HAP-1 (cell line): ENCODE data around the gene ULBP2.
"Not testable (repeated sequence)": the region's sequence is repeated elsewhere in the genome, so short reads cannot be mapped to it uniquely, and the experiment has no call there.

Experiments
- DNase-seq, 2 experiments: peaks; one replicate each; pipeline ENCODE4 v3.0.0-alpha.2; 2016 to 2020; ENCODE audit warnings: low spot score in 2 of 2
- H3K27me3 ChIP-seq: fragments of 250-450 bp; sonication (Bioruptor Pico); 2 replicates; pipeline ENCODE4 v1.5.1; 2020; ENCODE audit warnings: low read depth, mild to moderate bottlenecking, moderate library complexity
- H3K36me3 ChIP-seq: fragments of 250-450 bp; sonication (Bioruptor Pico); replicated peaks from 2 replicates; pipeline ENCODE4 v1.5.1; 2020; ENCODE audit warnings: mild to moderate bottlenecking
- H3K4me1 ChIP-seq: fragments of 250-450 bp; sonication (Bioruptor Pico); 2 replicates; pipeline ENCODE4 v1.5.1; 2020; ENCODE audit warnings: mild to moderate bottlenecking
- H3K4me3 ChIP-seq: fragments of 250-450 bp; sonication (Bioruptor Pico); 2 replicates; pipeline ENCODE4 v1.5.1; 2020; ENCODE audit warnings: mild to moderate bottlenecking, moderate library complexity
- H3K9me3 ChIP-seq: fragments of 250-450 bp; sonication (Bioruptor Pico); 2 replicates; pipeline ENCODE4 v1.5.1; 2020; ENCODE audit warnings: mild to moderate bottlenecking, moderate library complexity
- in situ Hi-C: fragments of 300-500 bp; cut with MboI; formaldehyde crosslinking; loops from 3 replicates; pipeline ENCODE4 v1.14.3; 2020; ENCODE audit warnings: low sequenced_read_pairs, inconsistent platforms, mixed read lengths

The ULBP2 gene

GRCh38 chr6:149915970-149916865 lies 25.6 kb upstream of the ULBP2 start:
- Histone ChIP-seq H3K27me3 (no peaks in the 10 kb centered on the region), H3K4me1 (no peaks in the 10 kb centered on the region), H3K36me3 (no peaks in the 10 kb centered on the region), H3K4me3 (no peak overlapping the region), H3K9me3 (no peaks in the 10 kb centered on the region)
- in situ Hi-C loops, result loop anchor here (25.0 kb wide), 1 partner anchor 854 kb away; no protein-coding TSS in a partner anchor
- no peak for DNase-seq

- no peaks in the 10 kb centered on the region for H3K27me3 ChIP-seq
- no peaks in the 10 kb centered on the region for H3K4me1 ChIP-seq
- H3K4me3 ChIP-seq, result no peak overlapping the region
Observed at GRCh38 chr6:149917679-149918078, 24.1 kb upstream of the ULBP2 start.

GRCh38 chr6:149918151-149918905 lies 23.5 kb upstream of the ULBP2 start:
- no peaks in the 10 kb centered on the region; the same call in 1 of the 2 replicates for H3K4me1 ChIP-seq
- in situ Hi-C loops, result loop anchor here (25.0 kb wide), 1 partner anchor 856 kb away; no protein-coding TSS in a partner anchor
- no peaks in the 10 kb centered on the region for H3K27me3 ChIP-seq
- H3K4me3 ChIP-seq, result no peak overlapping the region
- H3K9me3 ChIP-seq, result no peaks in the 10 kb centered on the region
- no peaks in the 10 kb centered on the region for H3K36me3 ChIP-seq
- DNase-seq, result no peak

More at GRCh38 chr6:149917679-149918078, 24.1 kb upstream of the ULBP2 start:
- Histone ChIP-seq H3K9me3 (no peaks in the 10 kb centered on the region), H3K36me3 (no peaks in the 10 kb centered on the region)
- no peak for DNase-seq
- in situ Hi-C loops, result loop anchor here (25.0 kb wide), 1 partner anchor 855 kb away; no protein-coding TSS in a partner anchor

- H3K4me3 ChIP-seq, H3K4me1 ChIP-seq, H3K9me3 ChIP-seq, DNase-seq, H3K36me3 ChIP-seq, H3K27me3 ChIP-seq: not testable (repeated sequence)
- in situ Hi-C loops, result loop anchor here (25.0 kb wide), 1 partner anchor 857 kb away; no protein-coding TSS in a partner anchor
Observed at GRCh38 chr6:149919126-149919833, 22.5 kb upstream of the ULBP2 start.

DNA sequence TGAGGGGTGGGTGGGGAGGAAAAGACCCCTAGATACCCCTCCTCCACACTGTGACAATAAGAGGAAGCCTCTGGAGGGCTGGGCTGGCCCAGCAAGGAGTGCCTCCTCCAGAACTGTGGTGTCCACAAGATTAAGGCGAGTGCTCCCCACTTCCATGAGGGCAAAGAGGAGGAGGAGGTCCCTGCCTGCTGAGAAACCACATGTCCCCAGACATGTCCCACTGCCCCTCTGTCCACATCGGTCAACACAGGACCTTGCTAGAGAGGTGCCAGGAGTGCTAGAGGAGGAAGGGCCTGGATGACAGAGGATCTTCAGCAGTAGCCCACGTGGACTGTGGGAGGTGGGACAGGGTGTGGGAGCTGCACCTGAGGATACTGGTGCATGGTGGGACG lies 22.0 kb upstream of the ULBP2 start:
- in situ Hi-C loops, result loop anchor here (10.0 to 25.0 kb wide), 2 partner anchors 205 to 858 kb away; partner anchors contain the start of gene LATS1
- no peaks in the 10 kb centered on the region for H3K27me3 ChIP-seq

DNA sequence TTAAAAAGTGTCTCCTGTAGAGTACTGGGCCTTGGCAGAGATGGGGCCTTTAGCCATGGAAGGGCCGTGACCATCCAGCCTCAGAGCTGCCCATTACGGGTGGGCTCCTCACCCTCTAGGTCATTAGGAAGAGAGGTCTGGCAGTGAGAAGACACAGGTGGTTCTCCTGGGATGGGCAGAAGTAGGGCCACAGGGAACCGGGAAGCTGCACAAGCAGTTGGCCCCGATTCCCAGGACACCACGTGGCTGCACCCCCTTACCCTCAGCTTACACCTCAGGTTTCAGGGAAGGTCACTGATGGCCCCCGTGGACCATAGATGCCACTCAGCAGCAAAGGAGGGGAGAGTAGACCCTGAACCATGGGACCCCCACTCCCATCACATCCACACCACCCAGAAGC lies 20.5 kb upstream of the ULBP2 start:
- H3K27me3 ChIP-seq, result no peaks in the 10 kb centered on the region
- DNase-seq, result no peak
- no peak overlapping the region for H3K4me3 ChIP-seq
- in situ Hi-C loops, result loop anchor here (10.0 to 25.0 kb wide), 2 partner anchors 207 to 859 kb away; partner anchors contain the start of gene LATS1
- H3K36me3 ChIP-seq, result no peaks in the 10 kb centered on the region
- H3K9me3 ChIP-seq, result no peaks in the 10 kb centered on the region
- H3K4me1 ChIP-seq, result no peaks in the 10 kb centered on the region; the same call in 1 of the 2 replicates

More for the DNA sequence above, 22.0 kb upstream of the ULBP2 start:
- no peaks in the 10 kb centered on the region; the same call in 1 of the 2 replicates for H3K4me1 ChIP-seq
- H3K36me3 ChIP-seq, result no peaks in the 10 kb centered on the region
- no peak for DNase-seq
- no peak overlapping the region for H3K4me3 ChIP-seq
- H3K9me3 ChIP-seq, result no peaks in the 10 kb centered on the region

GRCh38 chr6:149922091-149922490 lies 19.7 kb upstream of the ULBP2 start:
- not testable (repeated sequence) for H3K4me1 ChIP-seq, H3K27me3 ChIP-seq, H3K9me3 ChIP-seq, H3K36me3 ChIP-seq, H3K4me3 ChIP-seq, DNase-seq
- in situ Hi-C loops, result loop anchor here (10.0 to 25.0 kb wide), 2 partner anchors 207 to 860 kb away; partner anchors contain the start of gene LATS1

DNA sequence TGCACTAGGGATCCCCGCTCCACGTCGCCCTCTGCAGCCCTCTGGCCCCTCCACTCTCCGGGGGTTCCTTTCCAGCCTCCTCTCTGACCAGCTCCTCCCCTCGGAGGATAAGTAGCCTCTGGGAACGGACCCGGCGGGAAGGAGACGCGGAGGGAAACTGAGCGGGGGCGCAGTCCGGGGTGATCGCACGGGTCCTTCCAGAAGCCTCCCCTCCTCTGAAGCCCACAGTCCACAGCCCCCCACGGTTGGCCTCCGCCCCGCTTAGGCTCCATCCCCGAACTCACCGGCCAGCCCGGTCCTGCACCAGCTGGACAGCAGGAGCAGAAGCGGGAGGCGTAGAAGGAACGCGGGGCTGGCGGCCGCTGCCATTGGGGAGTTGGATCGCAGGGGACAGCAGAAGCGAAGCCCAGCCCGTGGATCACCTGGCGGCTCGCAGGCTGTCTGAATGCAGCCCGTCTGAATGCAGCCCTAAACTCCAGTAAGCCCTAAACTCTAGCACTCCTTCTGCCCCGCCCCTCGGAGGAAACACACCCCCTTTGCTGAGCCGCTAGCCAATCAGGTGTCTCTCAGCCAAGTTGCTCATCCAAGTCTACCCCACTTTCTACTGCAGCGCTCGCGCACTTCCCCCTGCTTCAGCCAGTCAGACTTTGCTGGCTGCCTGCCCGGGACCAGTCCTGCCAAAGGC lies 19.0 kb upstream of the ULBP2 start, which contains the start of gene RAET1G:
RAET1G (minus strand) TSS at position 480 of the 685 bp plus-strand sequence; CDS start at position 369, 111 bp downstream.
- Histone ChIP-seq H3K4me3 (peak within 1 kb of the TSS; percentile 43), H3K9me3 (no peaks in the 10 kb centered on the region), H3K4me1 (no peaks in the 10 kb centered on the region; the same call in 1 of the 2 replicates), H3K27me3 (no peaks in the 10 kb centered on the region), H3K36me3 (no peaks in the 10 kb centered on the region)
- peak; percentile 94 to 96 for DNase-seq
- in situ Hi-C loops, result loop anchor here (10.0 to 25.0 kb wide), 2 partner anchors 208 to 860 kb away; partner anchors contain the start of gene LATS1

GRCh38 chr6:149923327-149923986 lies 18.4 kb upstream of the ULBP2 start:
- no peaks in the 10 kb centered on the region; the same call in 1 of the 2 replicates for H3K27me3 ChIP-seq
- H3K36me3 ChIP-seq, result no peaks in the 10 kb centered on the region
- DNase-seq, result no peak
- H3K4me3 ChIP-seq, result peak overlapping the region; percentile 43
- H3K4me1 ChIP-seq, result no peaks in the 10 kb centered on the region; the same call in 1 of the 2 replicates
- in situ Hi-C loops, result loop anchor here (10.0 to 25.0 kb wide), 2 partner anchors 209 to 861 kb away; partner anchors contain the start of gene LATS1
- no peaks in the 10 kb centered on the region for H3K9me3 ChIP-seq

DNA sequence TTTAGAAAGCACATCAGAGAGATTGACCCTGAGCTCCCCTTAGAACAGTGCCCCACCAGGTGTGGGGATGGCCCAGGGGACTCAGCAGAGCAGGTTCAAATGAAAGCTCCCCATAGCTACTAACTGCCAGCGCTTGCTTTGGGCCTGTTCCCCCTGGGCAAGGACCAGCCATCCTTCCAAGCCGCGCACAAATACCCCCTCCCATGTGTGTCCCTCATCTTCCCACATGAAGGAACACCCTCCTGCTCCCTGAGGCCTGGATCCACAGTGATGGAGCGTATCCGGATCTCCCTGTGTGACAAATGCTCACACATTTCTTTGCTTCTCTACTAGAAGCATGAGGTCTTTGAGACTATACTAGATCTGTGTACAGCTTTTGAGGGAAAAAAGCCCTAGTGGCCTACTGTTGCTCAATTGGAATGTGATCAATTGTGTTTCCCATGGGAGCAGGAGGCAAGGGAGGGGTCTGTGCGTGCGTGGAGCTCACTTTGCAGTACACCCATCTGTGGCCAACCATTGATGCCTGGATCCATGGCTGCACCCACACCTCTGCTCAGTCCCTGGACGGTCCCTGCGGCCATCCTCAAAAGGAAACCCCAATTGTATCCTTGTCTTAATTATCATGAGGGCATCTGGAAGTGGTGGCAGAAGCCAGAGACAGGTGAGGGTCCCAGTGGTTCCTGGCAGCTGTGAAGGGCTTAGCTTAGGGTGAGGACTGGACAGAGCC lies 17.4 kb upstream of the ULBP2 start:
- Histone ChIP-seq H3K9me3 (no peaks in the 10 kb centered on the region), H3K36me3 (no peaks in the 10 kb centered on the region), H3K4me1 (no peaks in the 10 kb centered on the region; the same call in 1 of the 2 replicates), H3K4me3 (no peak overlapping the region), H3K27me3 (no peaks in the 10 kb centered on the region; the same call in 1 of the 2 replicates)
- in situ Hi-C loops, result loop anchor here (10.0 to 25.0 kb wide), 2 partner anchors 210 to 862 kb away; partner anchors contain the start of gene LATS1
- DNase-seq, result no peak

- no peak overlapping the region for H3K4me3 ChIP-seq
- H3K36me3 ChIP-seq, result no peaks in the 10 kb centered on the region
- H3K4me1 ChIP-seq, result no peaks in the 10 kb centered on the region; the same call in 1 of the 2 replicates
- in situ Hi-C loops, result loop anchor here (10.0 to 25.0 kb wide), 4 partner anchors 210 to 887 kb away; partner anchors contain the start of gene LATS1
- no peaks in the 10 kb centered on the region for H3K9me3 ChIP-seq
- no peak for DNase-seq
- no peaks in the 10 kb centered on the region; the same call in none of the 2 replicates for H3K27me3 ChIP-seq
Observed at GRCh38 chr6:149924933-149925252, 16.9 kb upstream of the ULBP2 start.
